Fibroblast of lung (primary cell): Measurements from ENCODE around the gene UBN2. TPM values are rescaled to one million over a fixed set of nuclear protein-coding genes. Genes with fewer than 3 reads are reported as not detected.

Experiments used
- DNase-seq, 2 donors: peaks; one replicate each; pipeline versions ENCODE4 v3.0.0 to v3.0.0-alpha.2; 2010; ENCODE audit warnings: low read depth in 2 of 2
- H2AFZ ChIP-seq: 2 replicates; pipeline ENCODE4 v1.5.1; 2012; ENCODE audit warnings: low read length, control low read depth, inconsistent platforms
- H3K27ac ChIP-seq: 2 replicates; pipeline ENCODE4 v1.5.1; 2011; ENCODE audit warnings: low read length, control low read depth; ENCODE audit not compliant: insufficient read depth
- H3K27me3 ChIP-seq: 2 replicates; pipeline ENCODE4 v1.5.1; 2011; ENCODE audit warnings: mild to moderate bottlenecking, low read length; ENCODE audit not compliant: control insufficient read depth, insufficient read depth
- H3K36me3 ChIP-seq: 2 replicates; pipeline ENCODE4 v1.5.1; 2011; ENCODE audit warnings: low read length; ENCODE audit not compliant: control insufficient read depth, insufficient read depth
- H3K4me1 ChIP-seq: 2 replicates; pipeline ENCODE4 v1.5.1; 2011; ENCODE audit warnings: low read length; ENCODE audit not compliant: control insufficient read depth, insufficient read depth; ENCODE audit errors: extremely low read depth
- H3K4me2 ChIP-seq: 2 replicates; pipeline ENCODE4 v1.5.1; 2011; ENCODE audit warnings: low read length, control low read depth; ENCODE audit not compliant: insufficient read depth; ENCODE audit errors: extremely low read depth
- H3K4me3 ChIP-seq, 4 experiments: fragments of 200-600 bp in 1 of 4; sonication (generic) in 1 of 4; replicated peaks in 1 of 4; 2 replicates each; pipeline ENCODE4 v1.5.1; 2011 to 2016; ENCODE audit warnings: low read length in 4 of 4, low read depth in 3 of 4, mild to moderate bottlenecking in 3 of 4, control low read depth in 2 of 4, inconsistent platforms in 1 of 4, mixed read lengths in 1 of 4; ENCODE audit not compliant: insufficient read depth in 1 of 4; ENCODE audit errors: control extremely low read depth in 1 of 4
- H3K79me2 ChIP-seq: 2 replicates; pipeline ENCODE4 v1.5.1; 2012; ENCODE audit warnings: mild to moderate bottlenecking, low read length, inconsistent platforms; ENCODE audit not compliant: control insufficient read depth, insufficient read depth
- H3K9ac ChIP-seq: 2 replicates; pipeline ENCODE4 v1.5.1; 2011; ENCODE audit warnings: mild to moderate bottlenecking, low read length, control low read depth; ENCODE audit not compliant: insufficient read depth
- H3K9me3 ChIP-seq: 2 replicates; pipeline ENCODE4 v1.5.1; 2012; ENCODE audit warnings: low read depth, low read length; ENCODE audit not compliant: control insufficient read depth, insufficient read depth
- H4K20me1 ChIP-seq: 2 replicates; pipeline ENCODE4 v1.5.1; 2011; ENCODE audit warnings: low read length; ENCODE audit not compliant: control insufficient read depth, insufficient read depth; ENCODE audit errors: extremely low read depth
- CTCF ChIP-seq, 2 donors: IDR thresholded peaks in 1 of 2; conservative IDR thresholded peaks in 1 of 2; 1 replicate in 1 of 2; 2 replicates in 1 of 2; pipeline ENCODE4 v1.5.1; 2011 to 2012; ENCODE audit warnings: low read length in 2 of 2, control low read depth in 1 of 2, inconsistent platforms in 1 of 2, low read depth in 1 of 2, mild to moderate bottlenecking in 1 of 2
- EZH2 ChIP-seq: IDR thresholded peaks from 2 replicates; pipeline ENCODE4 v1.5.1; 2012; ENCODE audit warnings: low read length, control low read depth, mild to moderate bottlenecking; ENCODE audit errors: missing control alignments
- polyA plus RNA-seq, 2 donors: library from polyadenylated mRNA; depleted of rRNA in 1 of 2; stranded (reverse) in 1 of 2; unstranded in 1 of 2; fragments of >200 nt; gene quantifications; 2 replicates each; pipeline ENCODE4 v1.2.1, GENCODE V29; 2011 to 2012; ENCODE audit warnings: missing spikeins in 1 of 2
- total RNA-seq: library from RNA; depleted of rRNA; stranded (reverse); fragments of >200 nt; gene quantifications from 2 replicates; pipeline ENCODE4 v1.2.1, GENCODE V29; 2014

Gene UBN2
- total and polyA plus RNA-seq, 2 donors (not counting 1 experiment from before 2014, with no cell fraction given), result 2.2 to 5.9 TPM

DNA sequence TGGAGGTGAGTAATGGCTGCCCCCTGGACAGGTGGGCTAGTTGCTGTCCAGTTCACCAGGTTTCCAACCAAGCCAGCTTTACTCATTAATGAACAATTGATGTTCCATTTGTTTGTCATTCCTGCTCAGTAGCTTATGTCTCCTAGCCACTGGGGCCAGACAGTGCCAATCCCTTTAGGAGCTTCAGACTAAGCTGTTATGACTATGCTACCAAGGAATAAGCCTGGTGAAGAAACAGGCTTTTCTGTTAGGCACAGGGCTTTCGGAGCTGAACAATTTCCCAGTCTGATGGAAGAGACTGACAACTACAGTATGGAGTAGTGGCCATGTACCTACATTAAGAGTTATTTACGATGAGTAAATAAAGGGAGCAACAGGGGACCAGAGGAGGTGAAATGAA lies 108.0 kb downstream of the UBN2 start:
- peaks cover 6% of the 10 kb centered on the region for H3K79me2 ChIP-seq
- no peak overlapping the region for H3K9ac ChIP-seq
- H3K36me3 ChIP-seq, result no peaks in the 10 kb centered on the region
- no peaks in the 10 kb centered on the region for H3K9me3 ChIP-seq
- H4K20me1 ChIP-seq, result no peaks in the 10 kb centered on the region
- no peak overlapping the region for H2AFZ ChIP-seq
- no peak overlapping the region for H3K27ac ChIP-seq
- no peak for DNase-seq
- no peak overlapping the region for H3K4me3 ChIP-seq
- no peak for TF ChIP-seq EZH2
- no peak for TF ChIP-seq CTCF (conservative IDR thresholded peaks at IDR 0.05 in 1 of 2, IDR thresholded peaks at IDR 0.05 in 1 of 2; ENCODE audit: low read depth in 1 of 2, low read length in 2 of 2)
- no peak overlapping the region for H3K4me2 ChIP-seq
- H3K4me1 ChIP-seq, result peaks cover 4% of the 10 kb centered on the region
- H3K27me3 ChIP-seq, result no peaks in the 10 kb centered on the region

GRCh38 chr7:139339698-139340036 lies 108.6 kb downstream of the UBN2 start:
- Histone ChIP-seq H3K4me1 (peaks cover 4% of the 10 kb centered on the region), H3K79me2 (peaks cover 6% of the 10 kb centered on the region)
- no peak for TF ChIP-seq CTCF (conservative IDR thresholded peaks at IDR 0.05 in 1 of 2, IDR thresholded peaks at IDR 0.05 in 1 of 2; ENCODE audit: low read depth in 1 of 2, low read length in 2 of 2)
- TF ChIP-seq EZH2, result no peak

GRCh38 chr7:139340037-139340807 lies 109.2 kb downstream of the UBN2 start:
- DNase-seq, result peak; percentile 99 to 100
- Histone ChIP-seq H2AFZ (peak overlapping the region; percentile 33), H4K20me1 (no peaks in the 10 kb centered on the region), H3K9ac (peak overlapping the region; percentile 97), H3K9me3 (no peaks in the 10 kb centered on the region), H3K4me1 (peaks cover 4% of the 10 kb centered on the region), H3K4me2 (peak overlapping the region; percentile 94), H3K27me3 (no peaks in the 10 kb centered on the region), H3K4me3 (peak overlapping the region; percentile 75 to 96 (median 87)), H3K36me3 (no peaks in the 10 kb centered on the region), H3K79me2 (peaks cover 6% of the 10 kb centered on the region), H3K27ac (peak overlapping the region; percentile 97)
- TF ChIP-seq CTCF (conservative IDR thresholded peaks at IDR 0.05 in 1 of 2, IDR thresholded peaks at IDR 0.05 in 1 of 2; ENCODE audit: low read depth in 1 of 2, low read length in 2 of 2), result peak; percentile 71 to 79
- no peak for TF ChIP-seq EZH2

More at GRCh38 chr7:139339698-139340036, 108.6 kb downstream of the UBN2 start:
- no peaks in the 10 kb centered on the region for H3K9me3 ChIP-seq
- peak overlapping the region; percentile 97 for H3K27ac ChIP-seq
- no peak overlapping the region for H3K9ac ChIP-seq
- DNase-seq, result no peak
- no peaks in the 10 kb centered on the region for H3K27me3 ChIP-seq
- no peak overlapping the region for H3K4me2 ChIP-seq
- H4K20me1 ChIP-seq, result no peaks in the 10 kb centered on the region
- H3K36me3 ChIP-seq, result no peaks in the 10 kb centered on the region
- peak overlapping the region; percentile 33 for H2AFZ ChIP-seq
- H3K4me3 ChIP-seq, result peak overlapping the region; percentile 16 to 91 (median 55)
